Measurements from ENCODE around the gene CREB5.

Gene CREB5

GRCh38 chr7:28544453-28545117 is 132.3 kb downstream of the CREB5 start:
- Histone ChIP-seq H3K36me3 (ENCODE audit: control insufficient read depth, insufficient read depth, low read length) (no peaks in the 10 kb centered on the region), H3K9ac (no peak overlapping the region), H2AFZ (no peak overlapping the region), H3K79me2 (no peaks in the 10 kb centered on the region), H3K27me3 (ENCODE audit: control insufficient read depth, insufficient read depth, low read length) (no peaks in the 10 kb centered on the region), H3K4me2 (ENCODE audit: low read length) (no peak overlapping the region), H3K4me1 (no peaks in the 10 kb centered on the region), H3K4me3 (ENCODE audit: low read depth, low read length) (no peak overlapping the region), H3K27ac (no peak overlapping the region), H3K9me3 (ENCODE audit: control insufficient read depth, low read length) (no peaks in the 10 kb centered on the region)
- no peak for TF ChIP-seq CTCF (IDR thresholded peaks at IDR 0.05)

DNA sequence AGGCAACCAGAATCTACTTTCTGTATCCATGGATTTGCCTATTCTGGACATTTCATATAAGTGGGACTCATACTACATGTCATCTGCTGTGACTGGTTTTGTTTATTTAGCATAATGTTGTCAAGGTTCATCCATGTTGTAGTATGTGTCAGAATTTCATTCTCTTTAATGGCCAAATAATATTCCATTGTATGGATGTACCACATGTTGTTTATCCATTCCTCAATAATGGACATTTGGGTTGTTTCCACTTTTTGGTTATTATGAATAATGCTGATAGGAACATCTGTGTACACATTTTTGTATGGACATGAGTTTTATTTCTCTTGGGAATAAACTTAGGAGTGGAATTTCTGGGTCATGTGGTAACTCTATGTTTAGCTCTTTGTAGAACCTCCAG is 133.7 kb downstream of the CREB5 start:
- Histone ChIP-seq H3K36me3 (ENCODE audit: control insufficient read depth, insufficient read depth, low read length) (no peaks in the 10 kb centered on the region), H3K9ac (no peak overlapping the region), H3K9me3 (ENCODE audit: control insufficient read depth, low read length) (no peaks in the 10 kb centered on the region), H3K27me3 (ENCODE audit: control insufficient read depth, insufficient read depth, low read length) (no peaks in the 10 kb centered on the region), H3K27ac (no peak overlapping the region), H2AFZ (no peak overlapping the region), H3K79me2 (no peaks in the 10 kb centered on the region), H3K4me3 (ENCODE audit: low read depth, low read length) (no peak overlapping the region), H3K4me2 (ENCODE audit: low read length) (no peak overlapping the region), H3K4me1 (no peaks in the 10 kb centered on the region)
- no peak for TF ChIP-seq CTCF (IDR thresholded peaks at IDR 0.05)

- no peak for TF ChIP-seq CTCF (IDR thresholded peaks at IDR 0.05)
- no peak overlapping the region for H3K4me3 ChIP-seq (ENCODE audit: low read depth, low read length)
- H3K27me3 ChIP-seq (ENCODE audit: control insufficient read depth, insufficient read depth, low read length), result no peaks in the 10 kb centered on the region
- no peaks in the 10 kb centered on the region for H3K9me3 ChIP-seq (ENCODE audit: control insufficient read depth, low read length)
- no peak overlapping the region for H2AFZ ChIP-seq
- no peaks in the 10 kb centered on the region for H3K79me2 ChIP-seq
- H3K9ac ChIP-seq, result no peak overlapping the region
- no peak overlapping the region for H3K27ac ChIP-seq
- no peaks in the 10 kb centered on the region for H3K36me3 ChIP-seq (ENCODE audit: control insufficient read depth, insufficient read depth, low read length)
- no peaks in the 10 kb centered on the region for H3K4me1 ChIP-seq
- H3K4me2 ChIP-seq (ENCODE audit: low read length), result no peak overlapping the region
These were observed 134.8 kb downstream of the CREB5 start for GRCh38 chr7:28547115-28547514.

DNA sequence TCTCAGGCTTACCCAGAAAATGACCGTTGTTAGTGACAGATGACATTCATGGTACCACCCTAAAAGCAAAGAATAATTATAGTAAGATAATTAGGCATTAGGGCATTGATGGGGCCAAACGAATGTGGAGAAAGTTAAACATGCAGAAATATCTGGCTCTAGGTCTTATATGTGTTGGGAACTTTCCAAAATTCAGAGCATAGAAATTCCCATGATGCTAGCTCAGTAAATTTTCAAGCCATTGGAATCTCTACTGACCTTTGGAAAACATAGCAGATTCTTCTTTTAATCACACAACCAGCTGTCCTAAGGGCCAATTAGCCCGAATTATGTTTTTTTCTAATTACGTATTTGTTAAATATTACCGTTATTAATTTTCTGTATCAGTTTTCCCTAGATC is 136.1 kb downstream of the CREB5 start:
- Histone ChIP-seq H3K4me3 (ENCODE audit: low read depth, low read length) (no peak overlapping the region), H3K9me3 (ENCODE audit: control insufficient read depth, low read length) (no peaks in the 10 kb centered on the region)

More for the DNA sequence above, 136.1 kb downstream of the CREB5 start:
- Histone ChIP-seq H2AFZ (no peak overlapping the region), H3K9ac (no peak overlapping the region), H3K79me2 (no peaks in the 10 kb centered on the region), H3K27ac (no peak overlapping the region), H3K36me3 (ENCODE audit: control insufficient read depth, insufficient read depth, low read length) (no peaks in the 10 kb centered on the region), H3K4me2 (ENCODE audit: low read length) (no peak overlapping the region), H3K27me3 (ENCODE audit: control insufficient read depth, insufficient read depth, low read length) (no peaks in the 10 kb centered on the region), H3K4me1 (no peaks in the 10 kb centered on the region)
- no peak for TF ChIP-seq CTCF (IDR thresholded peaks at IDR 0.05)
